Mesenchymal stem cell (in vitro differentiated cells and primary cell): ENCODE measurements around the gene ELOVL6.

ENCODE experiments used
- DNase-seq: peaks from one replicate; pipeline ENCODE4 v3.0.0-alpha.2; 2013
- H2AFZ ChIP-seq: one replicate; pipeline ENCODE4 v1.6.1; 2013; ENCODE audit warnings: low read depth, mild to moderate bottlenecking, control low read depth, inconsistent platforms, low read length, moderate library complexity
- H2AK5ac ChIP-seq: 2 replicates; pipeline ENCODE4 v1.6.1; 2013; ENCODE audit warnings: low read length, moderate library complexity, mild to moderate bottlenecking, inconsistent platforms; ENCODE audit not compliant: severe bottlenecking
- H2BK120ac ChIP-seq: one replicate; pipeline ENCODE4 v1.6.1; 2013; ENCODE audit warnings: low read depth, mild to moderate bottlenecking, inconsistent platforms, low read length, moderate library complexity
- H2BK12ac ChIP-seq, 2 experiments: one replicate each; pipeline ENCODE4 v1.6.1; 2013; ENCODE audit warnings: inconsistent platforms in 2 of 2, low read length in 2 of 2, mild to moderate bottlenecking in 2 of 2, moderate library complexity in 2 of 2, control low read depth in 1 of 2
- H2BK15ac ChIP-seq: one replicate; pipeline ENCODE4 v1.6.1; 2013; ENCODE audit warnings: mild to moderate bottlenecking, low read depth, inconsistent platforms; ENCODE audit not compliant: poor library complexity, severe bottlenecking
- H2BK5ac ChIP-seq: 2 replicates; pipeline ENCODE4 v1.6.1; 2013; ENCODE audit warnings: low read depth, mild to moderate bottlenecking, low read length, control low read depth, inconsistent platforms; ENCODE audit not compliant: poor library complexity, severe bottlenecking
- H3K14ac ChIP-seq, 2 experiments: one replicate each; pipeline ENCODE4 v1.6.1; 2013; ENCODE audit warnings: inconsistent platforms in 2 of 2, low read length in 2 of 2, control low read depth in 1 of 2, mild to moderate bottlenecking in 1 of 2, moderate library complexity in 1 of 2
- H3K18ac ChIP-seq, 2 experiments: one replicate each; pipeline ENCODE4 v1.6.1; 2013; ENCODE audit warnings: inconsistent platforms in 2 of 2, low read length in 2 of 2, control low read depth in 1 of 2, low read depth in 1 of 2, mild to moderate bottlenecking in 1 of 2
- H3K23ac ChIP-seq, 2 experiments: one replicate each; pipeline ENCODE4 v1.6.1; 2013; ENCODE audit warnings: inconsistent platforms in 2 of 2, low read length in 2 of 2, mild to moderate bottlenecking in 2 of 2, moderate library complexity in 2 of 2, control low read depth in 1 of 2
- H3K27ac ChIP-seq: 2 replicates; pipeline ENCODE4 v1.5.1; 2013; ENCODE audit warnings: mild to moderate bottlenecking, moderate library complexity, low read length, control low read depth, inconsistent platforms; ENCODE audit not compliant: poor library complexity, severe bottlenecking
- H3K27me3 ChIP-seq, 2 experiments: 2 replicates each; pipeline versions ENCODE4 v1.6.1 to v1.7.0; 2013; ENCODE audit warnings: low read length in 2 of 2, mild to moderate bottlenecking in 2 of 2, moderate library complexity in 2 of 2, control low read depth in 1 of 2, inconsistent platforms in 1 of 2; ENCODE audit not compliant: control insufficient read depth in 1 of 2, insufficient read depth in 1 of 2
- H3K36me3 ChIP-seq, 2 experiments: 2 replicates each; pipeline versions ENCODE4 v1.6.1 to v1.7.0; 2013; ENCODE audit warnings: low read length in 2 of 2, control low read depth in 1 of 2, inconsistent platforms in 1 of 2, low read depth in 1 of 2, mild to moderate bottlenecking in 1 of 2; ENCODE audit not compliant: insufficient read depth in 2 of 2, control insufficient read depth in 1 of 2
- H3K4ac ChIP-seq, 2 experiments: one replicate each; pipeline ENCODE4 v1.6.1; 2013; ENCODE audit warnings: inconsistent platforms in 2 of 2, low read length in 2 of 2, mild to moderate bottlenecking in 2 of 2, moderate library complexity in 2 of 2, control low read depth in 1 of 2, low read depth in 1 of 2
- H3K4me1 ChIP-seq: 2 replicates; pipeline ENCODE4 v1.6.1; 2013; ENCODE audit warnings: low read depth, low read length, control low read depth; ENCODE audit not compliant: control insufficient read depth, insufficient read depth
- H3K4me2 ChIP-seq: 2 replicates; pipeline ENCODE4 v1.6.1; 2013; ENCODE audit warnings: low read length, mild to moderate bottlenecking, inconsistent platforms; ENCODE audit not compliant: poor library complexity, severe bottlenecking
- H3K4me3 ChIP-seq, 2 experiments: 2 replicates each; pipeline versions ENCODE4 v1.5.1 to v1.7.0; 2013; ENCODE audit warnings: low read length in 2 of 2, mild to moderate bottlenecking in 2 of 2, control low read depth in 1 of 2, low read depth in 1 of 2; ENCODE audit not compliant: insufficient read depth in 1 of 2
- H3K79me1 ChIP-seq: replicated peaks from 2 replicates; pipeline ENCODE4 v1.6.1; 2013; ENCODE audit warnings: mild to moderate bottlenecking, control low read depth, low read length, inconsistent platforms; ENCODE audit not compliant: poor library complexity, severe bottlenecking
- H3K9ac ChIP-seq: 2 replicates; pipeline ENCODE4 v1.7.0; 2013; ENCODE audit warnings: mild to moderate bottlenecking, low read length, moderate library complexity
- H3K9me3 ChIP-seq: 2 replicates; pipeline ENCODE4 v1.7.0; 2013; ENCODE audit warnings: mild to moderate bottlenecking, low read length; ENCODE audit not compliant: control insufficient read depth
- H4K8ac ChIP-seq: one replicate; pipeline ENCODE4 v1.6.1; 2013; ENCODE audit warnings: inconsistent platforms, mild to moderate bottlenecking, low read length, moderate library complexity
- H4K91ac ChIP-seq: one replicate; pipeline ENCODE4 v1.6.1; 2013; ENCODE audit warnings: mild to moderate bottlenecking, low read length, inconsistent platforms
- WGBS: methylation state at CpG from one replicate; pipeline ENCODE4 v1.1.7; 2013; ENCODE audit warnings: mixed read lengths; 5-methylcytosine and 5-hydroxymethylcytosine counted together

ELOVL6 gene

GRCh38 chr4:110025718-110026117 lies 172.7 kb downstream of the ELOVL6 start:
- Histone ChIP-seq H4K8ac (no peak overlapping the region), H3K4ac (no peak overlapping the region), H4K91ac (no peak overlapping the region), H3K27ac (no peak overlapping the region), H3K4me1 (no peaks in the 10 kb centered on the region), H2AFZ (no peak overlapping the region), H3K27me3 (no peaks in the 10 kb centered on the region), H3K4me2 (no peak overlapping the region), H3K18ac (no peak overlapping the region), H3K36me3 (no peaks in the 10 kb centered on the region), H3K14ac (no peak overlapping the region), H3K4me3 (no peak overlapping the region), H3K23ac (no peak overlapping the region), H2BK12ac (no peak overlapping the region), H3K9ac (no peak overlapping the region), H2BK15ac (no peak overlapping the region), H2BK120ac (no peak overlapping the region), H3K79me1 (no peaks in the 10 kb centered on the region), H3K9me3 (no peaks in the 10 kb centered on the region), H2BK5ac (no peak overlapping the region), H2AK5ac (no peak overlapping the region)
- no peak for DNase-seq
- WGBS, result 100% methylated on average over 1 of the region's 3 CpGs

- no peak overlapping the region for H3K4ac ChIP-seq
- H3K79me1 ChIP-seq, result no peaks in the 10 kb centered on the region
- no peak overlapping the region for H3K4me2 ChIP-seq
- H3K36me3 ChIP-seq, result no peaks in the 10 kb centered on the region
- H3K4me3 ChIP-seq, result no peak overlapping the region
- H2BK120ac ChIP-seq, result no peak overlapping the region
- H3K9me3 ChIP-seq, result no peaks in the 10 kb centered on the region
- no peak overlapping the region for H3K14ac ChIP-seq
- no peak overlapping the region for H4K91ac ChIP-seq
- no peak for DNase-seq
- H3K27ac ChIP-seq, result no peak overlapping the region
- H3K27me3 ChIP-seq, result no peaks in the 10 kb centered on the region
- H4K8ac ChIP-seq, result no peak overlapping the region
- no peak overlapping the region for H2BK5ac ChIP-seq
- no peak overlapping the region for H3K18ac ChIP-seq
- H3K23ac ChIP-seq, result no peak overlapping the region
- H3K9ac ChIP-seq, result no peak overlapping the region
- H3K4me1 ChIP-seq, result no peaks in the 10 kb centered on the region
- H2BK15ac ChIP-seq, result no peak overlapping the region
- H2AFZ ChIP-seq, result no peak overlapping the region
- no peak overlapping the region for H2BK12ac ChIP-seq
- H2AK5ac ChIP-seq, result no peak overlapping the region
- WGBS, result 80% methylated on average over 1 of the region's 1 CpG
Measured at GRCh38 chr4:110025056-110025455, 173.4 kb downstream of the ELOVL6 start.

- 85% methylated on average over 4 of the region's 4 CpGs for WGBS
- no peak overlapping the region for H3K4me2 ChIP-seq
- no peak overlapping the region for H2AFZ ChIP-seq
- H2BK5ac ChIP-seq, result no peak overlapping the region
- no peak overlapping the region for H3K4ac ChIP-seq
- H4K8ac ChIP-seq, result no peak overlapping the region
- no peaks in the 10 kb centered on the region for H3K79me1 ChIP-seq
- H3K36me3 ChIP-seq, result no peaks in the 10 kb centered on the region
- no peak overlapping the region for H2BK120ac ChIP-seq
- no peak for DNase-seq
- H3K18ac ChIP-seq, result no peak overlapping the region
- H2AK5ac ChIP-seq, result no peak overlapping the region
- peaks cover 2% of the 10 kb centered on the region for H3K4me1 ChIP-seq
- H2BK12ac ChIP-seq, result no peak overlapping the region
- no peak overlapping the region for H3K4me3 ChIP-seq
- no peaks in the 10 kb centered on the region for H3K27me3 ChIP-seq
- no peak overlapping the region for H3K9ac ChIP-seq
- H2BK15ac ChIP-seq, result no peak overlapping the region
- no peak overlapping the region for H3K14ac ChIP-seq
- no peaks in the 10 kb centered on the region for H3K9me3 ChIP-seq
- no peak overlapping the region for H4K91ac ChIP-seq
- H3K23ac ChIP-seq, result no peak overlapping the region
- no peak overlapping the region for H3K27ac ChIP-seq
Measured at GRCh38 chr4:110022457-110022856, 176.0 kb downstream of the ELOVL6 start.

GRCh38 chr4:110020646-110021443 lies 177.6 kb downstream of the ELOVL6 start:
- H2BK12ac ChIP-seq, result no peak overlapping the region
- H3K4me1 ChIP-seq, result peaks cover 2% of the 10 kb centered on the region
- no peak overlapping the region for H2BK15ac ChIP-seq
- no peaks in the 10 kb centered on the region for H3K9me3 ChIP-seq
- H3K4me3 ChIP-seq, result no peak overlapping the region
- no peak overlapping the region for H3K4ac ChIP-seq
- H3K79me1 ChIP-seq, result no peaks in the 10 kb centered on the region
- no peak overlapping the region for H3K4me2 ChIP-seq
- no peak overlapping the region for H3K14ac ChIP-seq
- no peak overlapping the region for H2BK120ac ChIP-seq
- H3K27me3 ChIP-seq, result no peaks in the 10 kb centered on the region
- no peaks in the 10 kb centered on the region for H3K36me3 ChIP-seq
- no peak overlapping the region for H2AK5ac ChIP-seq
- H3K9ac ChIP-seq, result no peak overlapping the region
- no peak overlapping the region for H2BK5ac ChIP-seq
- no peak overlapping the region for H3K23ac ChIP-seq
- no peak overlapping the region for H3K27ac ChIP-seq
- no peak overlapping the region for H4K8ac ChIP-seq
- H4K91ac ChIP-seq, result no peak overlapping the region
- WGBS, result 79% methylated on average over 3 of the region's 4 CpGs
- no peak overlapping the region for H2AFZ ChIP-seq
- DNase-seq, result no peak
- no peak overlapping the region for H3K18ac ChIP-seq
